Gastroesophageal sphincter (tissue), 3 donors: Measurements from ENCODE around the gene FGFR1OP2.

ENCODE experiments used
- CTCF ChIP-seq, 4 experiments: fragments of 200-600 bp in 2 of 4; fragments of 450-650 bp in 2 of 4; sonication (generic) in 1 of 4; IDR thresholded peaks; one replicate each; pipeline ENCODE4 v1.5.1; 2017 to 2019; ENCODE audit warnings: antibody characterized with exemption in 4 of 4, mild to moderate bottlenecking in 2 of 4, moderate library complexity in 2 of 4
- POLR2A ChIP-seq, 2 donors: fragments of 450-650 bp; IDR thresholded peaks; one replicate each; pipeline ENCODE4 v1.6.1; 2017; ENCODE audit warnings: antibody characterized with exemption in 2 of 2, mild to moderate bottlenecking in 2 of 2, moderate library complexity in 1 of 2

GRCh38 chr12:26918321-26919215 is 19.7 kb upstream of the FGFR1OP2 start:
- TF ChIP-seq CTCF (IDR thresholded peaks at IDR 0.05) (peak in 2 of 4 experiments; percentile 21 to 45), POLR2A (IDR thresholded peaks at IDR 0.05) (no peak)
